GM19193 (cell line): Measurements from ENCODE around the gene PHC2.

Source experiments
- POLR2A ChIP-seq: IDR thresholded peaks from 4 replicates; pipeline ENCODE4 v1.6.1; 2011; ENCODE audit not compliant: insufficient read depth, insufficient read length; ENCODE audit errors: extremely low read depth

Gene PHC2

DNA sequence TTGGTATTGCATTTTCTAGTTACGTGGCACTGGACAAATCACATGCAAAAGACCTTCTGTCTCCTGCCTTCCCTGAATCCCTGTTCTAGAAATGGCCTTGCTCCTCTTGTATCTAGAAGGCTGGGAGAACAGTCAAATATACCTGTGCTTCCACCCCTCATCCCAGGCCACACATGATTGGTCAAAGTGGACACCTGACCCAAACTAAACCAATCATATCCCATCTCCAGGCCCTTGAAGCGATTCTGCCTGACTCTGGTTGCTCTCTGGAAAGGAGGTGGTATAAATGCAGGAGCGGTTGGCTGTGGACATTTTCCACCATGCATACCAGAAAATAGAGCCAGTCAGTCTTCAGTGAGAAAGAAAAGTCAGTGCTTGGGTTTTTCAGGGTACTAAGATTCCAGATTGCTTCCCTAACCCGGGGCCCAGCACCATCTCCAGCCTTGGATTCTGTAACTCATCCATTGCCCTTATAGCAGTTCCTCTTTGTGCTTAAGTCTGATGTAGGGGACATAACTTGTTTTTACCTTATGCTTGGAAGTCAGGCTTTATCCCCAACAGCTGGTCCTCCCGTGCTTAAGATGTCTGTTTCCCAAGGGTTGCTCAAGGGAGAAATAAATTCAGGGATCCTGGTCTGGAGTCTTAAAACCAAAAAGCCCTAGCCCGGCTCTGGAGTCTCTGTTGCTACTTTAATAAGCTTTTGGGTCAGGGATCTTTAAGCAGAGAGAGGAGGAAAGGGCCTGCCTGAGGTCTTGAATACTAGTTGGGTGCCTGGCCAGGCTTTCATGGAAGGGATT lies 7.7 kb upstream of the PHC2 start:
- no peak for TF ChIP-seq POLR2A

DNA sequence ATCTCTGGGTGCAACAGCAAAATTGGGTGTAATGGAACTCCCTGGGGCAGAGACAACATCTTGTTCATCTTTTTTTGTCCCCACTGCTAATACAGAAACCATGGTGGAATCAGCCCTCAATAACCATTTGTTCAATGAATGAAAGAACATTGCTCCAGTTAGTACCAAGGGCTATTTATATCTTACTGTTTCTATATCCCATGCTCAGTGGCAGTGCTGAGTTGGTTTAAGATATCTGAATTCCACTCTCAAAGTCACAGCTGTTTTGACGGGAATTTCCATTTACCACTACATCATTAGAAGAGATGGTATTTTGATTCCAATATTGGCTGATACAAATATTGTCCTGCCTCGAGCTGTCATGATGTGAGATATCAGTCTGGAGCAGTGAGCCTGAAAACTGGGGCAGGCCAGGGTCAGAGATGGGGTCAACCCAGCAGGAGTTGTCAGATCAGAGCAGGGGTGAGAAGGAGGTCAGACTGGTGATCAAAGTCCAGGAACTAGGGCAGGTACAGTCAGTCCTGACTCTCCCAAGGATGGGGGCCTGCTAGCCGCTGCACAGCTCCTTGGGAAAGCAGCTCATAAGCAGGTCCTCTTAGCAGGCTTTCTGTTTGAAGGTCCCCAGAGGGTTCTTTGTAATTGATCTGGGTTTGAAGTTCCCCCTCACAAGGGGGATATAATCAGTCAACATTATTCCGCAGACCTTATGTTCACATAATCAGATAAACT lies 5.8 kb upstream of the PHC2 start:
- TF ChIP-seq POLR2A, result no peak

GRCh38 chr1:33435096-33435820 lies 4.4 kb upstream of the PHC2 start:
- TF ChIP-seq POLR2A, result no peak

DNA sequence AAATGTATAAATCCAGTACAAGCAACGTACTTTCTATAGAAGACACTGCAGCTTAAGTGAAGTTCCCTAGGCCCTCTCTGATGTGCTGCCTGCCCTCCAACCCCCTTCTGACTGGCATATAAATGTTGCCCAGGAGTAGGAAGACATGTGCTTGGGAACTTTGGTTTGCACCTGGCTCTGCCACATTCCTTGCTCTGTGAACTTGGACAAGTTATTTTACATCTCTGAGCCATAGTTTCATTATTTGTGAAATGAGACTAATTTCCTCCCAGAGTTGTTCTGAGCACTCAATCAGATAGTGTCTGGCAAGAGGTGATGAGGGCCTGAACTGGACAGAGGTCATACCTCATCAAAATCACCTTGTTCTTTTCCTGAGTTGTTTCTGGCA lies 3.5 kb upstream of the PHC2 start:
- no peak for TF ChIP-seq POLR2A

- TF ChIP-seq POLR2A, result no peak
These were observed 2.8 kb upstream of the PHC2 start for GRCh38 chr1:33433509-33434362.

GRCh38 chr1:33429856-33430691 lies 821 bp downstream of the PHC2 start:
- no peak for TF ChIP-seq POLR2A

- TF ChIP-seq POLR2A, result no peak
These were observed 1.6 kb downstream of the PHC2 start for GRCh38 chr1:33429332-33429731.

- TF ChIP-seq POLR2A, result no peak
These were observed 2.2 kb downstream of the PHC2 start for GRCh38 chr1:33428661-33429060.

GRCh38 chr1:33426916-33427315 lies 4.0 kb downstream of the PHC2 start:
- no peak for TF ChIP-seq POLR2A

- no peak for TF ChIP-seq POLR2A
These were observed 5.0 kb downstream of the PHC2 start for GRCh38 chr1:33425900-33426299.

DNA sequence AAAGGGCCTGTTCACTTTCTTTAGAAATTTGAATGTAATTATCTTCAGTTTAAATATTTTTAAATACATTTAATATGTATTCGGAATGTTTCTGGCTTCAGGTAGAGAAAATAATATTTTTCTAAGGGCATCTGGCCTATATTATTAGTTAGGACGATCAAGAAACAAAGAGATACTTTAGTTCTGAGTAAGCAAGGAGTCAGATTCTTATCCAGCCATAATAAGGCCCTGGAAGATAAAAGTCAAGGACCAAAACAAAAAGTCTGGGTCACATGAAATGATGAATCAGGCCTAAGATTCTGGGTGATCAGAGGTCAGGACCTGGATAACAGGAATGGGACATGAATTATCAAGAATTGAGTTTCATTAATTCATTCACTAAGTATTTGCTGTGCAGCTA lies 6.3 kb downstream of the PHC2 start:
- no peak for TF ChIP-seq POLR2A

DNA sequence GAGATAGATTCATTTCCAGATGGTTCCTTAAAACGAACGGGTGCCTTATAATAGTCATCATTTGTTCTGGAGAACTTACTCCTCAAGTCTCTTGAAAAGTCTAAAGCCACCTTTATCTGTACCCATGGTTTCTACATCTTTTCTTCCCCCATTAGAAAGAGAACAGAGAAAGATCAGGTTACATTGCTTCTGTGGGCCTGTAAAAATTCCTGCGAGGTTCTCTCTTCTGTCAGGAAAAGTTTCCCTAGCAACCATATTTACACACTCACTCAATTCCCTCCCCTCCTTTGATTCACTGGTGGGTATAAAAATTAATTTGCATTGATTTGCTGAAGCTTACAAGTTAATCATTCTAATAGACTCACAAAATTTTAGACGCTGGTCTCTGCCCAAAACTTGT lies 6.7 kb downstream of the PHC2 start:
- TF ChIP-seq POLR2A, result no peak

DNA sequence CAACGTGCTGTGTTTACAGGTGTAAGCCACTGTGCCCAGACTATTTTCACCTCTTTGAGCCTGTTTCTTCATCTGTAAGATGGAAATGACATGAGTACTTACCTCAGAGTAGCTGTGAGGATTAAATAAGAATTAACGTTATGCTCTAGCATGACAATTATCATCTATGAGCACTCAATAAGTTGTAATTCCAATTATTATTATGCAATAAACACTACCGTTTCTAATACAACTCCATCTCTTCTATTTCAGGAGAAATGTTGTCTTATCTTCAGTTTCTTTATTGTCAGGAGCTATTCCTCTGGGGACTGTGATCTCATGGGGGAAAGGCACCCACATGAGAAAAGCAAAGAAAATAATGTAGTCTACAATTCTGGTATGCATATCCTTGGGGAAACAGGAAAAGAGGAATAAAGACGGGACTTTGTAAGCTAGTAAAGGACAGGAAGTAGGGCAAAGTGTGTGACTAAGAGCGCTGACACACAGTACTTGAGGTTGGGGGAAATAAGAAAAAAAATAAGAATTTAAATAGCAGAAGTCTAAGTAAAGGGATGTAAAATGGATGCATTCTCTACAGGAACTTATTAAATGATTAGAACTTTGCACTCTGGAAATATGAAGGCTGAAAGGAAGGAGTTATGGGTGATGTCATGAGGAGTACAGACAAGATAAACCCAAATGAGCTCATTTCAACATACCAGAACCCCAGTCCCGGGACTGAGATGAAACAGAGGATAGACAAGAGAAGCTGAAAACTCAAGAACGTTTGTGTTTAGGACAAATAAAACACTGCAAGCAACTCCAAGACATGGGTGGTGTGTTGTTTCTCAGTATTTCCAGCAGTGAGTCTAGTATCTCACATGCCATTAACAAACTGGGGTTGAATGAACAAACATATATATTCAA lies 9.8 kb downstream of the PHC2 start:
- no peak for TF ChIP-seq POLR2A
